Hindlimb muscle (tissue), 1 donor: ENCODE measurements around the gene NKG7. TPM values are rescaled to one million over a fixed set of nuclear protein-coding genes. Genes with fewer than 3 reads are reported as not detected.

ENCODE experiments used
- DNase-seq: peaks from one replicate; pipeline ENCODE4 v3.0.0-alpha.2; 2013
- polyA plus RNA-seq: library from polyadenylated mRNA; unstranded; fragments of 120-200 nt; gene quantifications from one replicate; pipeline ENCODE4 v1.2.1, GENCODE V29; 2013; ENCODE audit not compliant: insufficient read length

The NKG7 gene
- polyA plus RNA-seq, 1 donor = 2.8 TPM

GRCh38 chr19:51357952-51358351, 14.5 kb downstream of the NKG7 start:
- DNase-seq = no peak

- no peak for DNase-seq
These were observed 16.2 kb downstream of the NKG7 start for GRCh38 chr19:51356159-51356801.

DNA sequence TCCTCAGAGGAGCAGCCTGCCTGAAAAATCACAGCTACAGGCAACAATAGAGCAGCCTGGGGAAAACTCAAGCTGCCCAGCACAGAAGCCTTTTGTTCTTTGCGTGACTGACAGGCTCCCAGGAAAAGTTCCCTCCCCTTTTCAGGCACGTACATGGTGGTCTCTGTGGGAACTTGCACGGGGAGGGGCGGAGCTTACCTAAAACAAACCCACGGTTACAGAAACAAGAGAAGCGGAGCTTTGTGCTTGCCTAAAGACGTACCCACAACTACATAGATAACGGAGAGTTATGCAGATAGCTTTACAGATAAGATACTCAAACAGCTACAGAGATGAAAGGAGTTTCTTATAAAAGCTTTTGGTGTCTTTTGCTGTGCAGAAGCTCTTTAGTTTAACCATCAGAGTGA, 17.7 kb downstream of the NKG7 start:
- no peak for DNase-seq

DNA sequence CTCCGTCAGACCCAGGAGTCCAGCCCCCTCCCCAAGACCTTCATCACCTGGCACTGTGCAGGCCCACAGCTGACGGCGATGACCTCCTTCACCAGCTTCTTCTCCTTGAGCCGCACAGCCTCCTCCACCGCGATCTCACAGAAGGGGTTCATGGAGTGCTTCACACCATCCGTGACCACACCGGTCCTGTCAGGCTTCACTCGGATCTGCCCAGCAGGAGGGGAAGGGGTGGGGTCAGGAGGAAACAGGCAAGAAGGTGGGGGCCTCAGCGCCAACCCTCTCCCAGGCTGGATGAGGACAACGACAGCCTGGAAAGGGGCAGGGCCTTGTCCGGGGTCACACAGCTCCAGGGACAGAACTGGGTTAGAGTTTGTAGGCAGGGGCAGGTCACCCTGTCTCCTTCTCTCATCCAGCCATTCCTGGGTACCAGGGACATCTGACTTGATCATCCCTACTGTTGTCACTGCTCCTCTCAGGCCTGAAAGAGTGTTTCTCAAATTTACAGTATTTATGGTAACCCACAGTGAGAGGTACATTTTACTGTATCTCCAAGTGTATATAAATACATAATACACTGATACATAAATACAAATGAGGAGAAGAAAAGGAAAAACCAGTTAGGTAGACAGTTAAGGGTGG, 18.2 kb downstream of the NKG7 start:
- DNase-seq = no peak

- DNase-seq = no peak
These were observed 19.6 kb downstream of the NKG7 start for GRCh38 chr19:51352783-51353360.

- no peak for DNase-seq
These were observed 21.0 kb downstream of the NKG7 start for GRCh38 chr19:51351266-51351990.

DNA sequence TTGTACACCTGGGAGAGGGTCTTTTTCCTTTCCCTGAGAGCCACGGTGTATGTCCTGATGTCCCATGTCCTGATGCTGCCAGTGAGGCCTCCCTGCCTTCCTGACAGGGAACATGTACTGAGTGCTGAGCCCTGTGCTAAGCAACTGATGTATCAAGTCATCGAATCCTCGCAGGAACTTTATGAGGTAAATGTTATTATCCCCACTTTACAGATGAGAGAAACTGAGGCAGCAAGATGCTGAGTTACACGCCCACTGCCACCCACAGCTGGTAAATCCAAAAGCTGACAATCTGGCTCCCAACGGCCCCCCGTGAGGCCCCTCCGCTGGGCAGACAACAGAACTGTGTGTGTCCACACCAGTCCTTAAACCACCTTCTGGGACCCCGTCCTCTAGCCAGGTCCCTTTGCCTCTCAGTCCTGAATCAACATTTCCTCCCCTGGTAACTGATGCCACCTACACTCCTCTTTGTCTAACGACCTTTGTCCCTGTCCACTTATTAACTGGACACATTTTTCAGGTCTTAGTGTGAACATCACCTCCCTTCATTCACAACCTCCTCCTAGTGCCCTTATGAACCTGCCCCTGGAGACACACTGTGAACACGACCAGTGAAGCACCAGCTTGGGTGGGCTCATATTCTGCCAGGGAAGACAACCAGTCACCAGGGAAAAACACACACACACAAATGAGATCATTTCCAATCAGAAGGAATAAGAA, 25.1 kb downstream of the NKG7 start:
- DNase-seq = no peak

DNA sequence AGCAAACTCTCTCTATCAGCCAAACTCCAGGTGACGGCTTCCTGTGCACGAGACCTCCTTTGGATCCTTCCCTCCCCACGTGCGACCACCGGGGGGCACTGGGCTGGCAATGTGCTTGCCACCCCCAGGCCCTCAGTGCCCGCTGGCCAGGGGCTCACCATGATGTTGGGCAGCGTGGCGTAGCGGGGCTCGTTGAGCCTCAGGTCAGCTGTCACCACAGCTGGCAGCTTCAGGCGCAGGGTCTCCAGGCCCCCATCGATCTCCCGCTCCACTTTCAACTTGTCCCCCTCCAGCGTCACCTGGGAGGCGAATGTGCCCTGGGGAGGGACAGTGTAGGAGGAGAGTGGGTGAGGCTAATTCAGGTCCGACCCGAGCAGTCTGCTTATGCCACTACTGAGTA, 25.7 kb downstream of the NKG7 start:
- no peak for DNase-seq

- DNase-seq = no peak
These were observed 27.3 kb downstream of the NKG7 start for GRCh38 chr19:51345076-51345620.

DNA sequence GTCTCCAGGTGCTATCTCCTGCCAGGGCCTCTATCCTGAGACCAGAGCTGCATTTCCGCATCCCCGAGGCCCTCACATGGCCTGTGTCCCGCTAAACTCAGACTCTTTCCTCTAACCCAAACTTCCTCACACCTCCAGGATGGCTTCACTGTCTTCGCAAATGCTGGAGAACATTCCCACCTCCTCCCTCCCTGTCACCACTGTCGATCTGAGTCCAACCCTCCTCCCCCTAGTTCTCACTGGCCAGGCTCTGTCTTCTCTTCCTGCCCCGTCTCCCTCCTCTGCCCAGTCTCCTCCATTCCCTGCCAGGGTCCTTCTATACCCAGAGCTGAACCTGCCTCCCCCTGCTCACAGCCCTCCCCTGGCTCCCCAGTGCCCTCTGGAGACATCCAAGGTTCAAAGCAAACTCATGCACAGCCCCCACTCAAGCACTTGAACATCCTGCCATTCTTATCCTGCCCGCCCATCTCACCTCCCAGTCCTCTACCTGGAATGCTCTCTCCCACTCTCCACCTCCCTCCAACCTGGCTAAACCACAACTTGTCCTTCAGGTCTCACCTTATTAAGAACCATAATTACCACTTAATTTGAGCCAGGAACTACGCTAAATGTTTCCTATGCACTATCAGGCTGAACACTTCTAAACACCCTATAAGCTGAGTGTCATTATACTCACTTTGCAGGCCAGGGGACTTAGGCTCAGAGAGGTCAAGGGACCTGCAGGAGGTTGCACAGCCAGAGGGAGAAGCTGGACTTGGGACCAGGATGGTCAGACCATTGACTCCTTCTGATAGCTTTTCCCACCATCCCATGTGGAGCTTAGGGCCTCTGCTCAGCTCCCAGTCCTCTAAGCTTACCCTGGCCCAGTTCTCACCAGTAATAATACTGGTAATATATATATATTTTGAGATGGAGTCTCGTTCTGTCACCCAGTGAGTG, 29.6 kb downstream of the NKG7 start:
- no peak for DNase-seq

DNA sequence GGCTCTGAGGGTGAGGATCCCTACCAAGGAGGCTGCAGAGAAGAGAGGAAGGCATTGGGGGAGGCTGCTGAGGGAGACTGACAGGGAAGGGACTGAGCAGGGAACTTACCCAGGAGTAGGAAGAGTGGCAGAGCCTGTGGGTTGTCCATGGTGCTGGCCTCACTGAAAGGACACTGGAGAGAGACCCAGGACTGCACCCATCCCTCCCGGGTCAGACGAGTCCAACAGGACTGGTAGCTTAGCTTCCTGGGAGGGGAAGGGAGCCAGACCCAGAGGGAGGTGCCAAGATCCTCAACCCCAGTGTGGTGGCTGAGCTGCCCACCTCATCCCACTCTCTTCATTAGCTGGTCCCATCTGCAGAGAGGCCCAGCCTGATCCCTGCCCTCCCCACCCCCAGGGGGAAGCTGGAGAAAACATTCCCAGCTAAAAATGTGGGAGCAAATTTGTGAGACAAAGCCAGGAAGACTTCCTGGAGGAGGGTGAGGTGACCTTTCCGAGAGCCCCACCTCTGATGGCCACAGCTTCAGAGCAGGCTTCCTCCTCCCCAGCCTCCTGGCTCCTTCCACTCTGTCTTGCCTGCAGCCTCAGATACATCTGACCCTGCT, 30.4 kb downstream of the NKG7 start, which contains the start of gene VSIG10L:
TSS of gene VSIG10L (minus strand) at position 164 of the 605 bp plus-strand sequence. CDS start at position 149, 15 bp downstream.
- DNase-seq = no peak

DNA sequence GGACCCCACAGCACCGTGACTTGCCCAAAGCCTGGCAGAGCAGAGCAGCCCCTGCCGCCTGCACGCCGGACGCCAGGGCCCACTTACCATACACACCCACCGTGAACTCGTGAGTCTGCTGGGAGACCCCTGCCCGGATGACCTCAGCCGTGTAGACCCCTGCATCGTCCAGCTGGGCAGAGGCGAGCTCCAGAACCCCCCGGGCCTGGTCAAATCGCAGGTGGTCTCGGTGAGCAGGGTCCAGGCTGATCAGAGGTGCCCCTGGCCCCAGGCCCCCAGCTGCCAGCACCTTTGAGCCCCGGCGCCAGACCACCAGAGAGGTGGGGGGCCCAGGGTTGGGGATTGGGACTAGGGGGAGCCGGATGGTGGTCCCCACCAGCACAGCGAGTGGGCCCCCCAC, 31.4 kb downstream of the NKG7 start:
- no peak for DNase-seq

- peak; percentile 86 for DNase-seq
These were observed 32.5 kb downstream of the NKG7 start for GRCh38 chr19:51339687-51340656.

- no peak for DNase-seq
These were observed 33.2 kb downstream of the NKG7 start for GRCh38 chr19:51339313-51339686.

GRCh38 chr19:51338563-51339312, 33.7 kb downstream of the NKG7 start:
- DNase-seq = peak; percentile 77

- DNase-seq = no peak
These were observed 34.4 kb downstream of the NKG7 start for GRCh38 chr19:51337861-51338562.

GRCh38 chr19:51337141-51337860, 35.2 kb downstream of the NKG7 start:
- DNase-seq = no peak
